ENCODE measurements around the gene GPR25. TPM values are rescaled to one million over a fixed set of nuclear protein-coding genes. Genes with fewer than 3 reads are reported as not detected.

Gene GPR25
- total RNA-seq, 4 donors from 2014 or later = 0.28 TPM; not detected in 3

- Histone ChIP-seq H3K9me3 (no peaks in the 10 kb centered on the region), H3K4me3 (no peak overlapping the region), H3K4me1 (peaks cover 0 to 4% of the 10 kb centered on the region in 2 donors), H3K36me3 (no peaks in the 10 kb centered on the region), H3K27ac (no peak overlapping the region), H3K27me3 (no peaks in the 10 kb centered on the region)
- DNase-seq = no peak
- intact Hi-C loops (cut with DNase I; ENCODE audit: low total_unique reads) = no loop called here
- no peak for TF ChIP-seq POLR2A (IDR thresholded peaks at IDR 0.05)
- TF ChIP-seq CTCF (IDR thresholded peaks at IDR 0.05) = peak; percentile 30 to 54 (median 39)
Measured at GRCh38 chr1:200837931-200838571, 34.7 kb upstream of the GPR25 start.

GRCh38 chr1:200838676-200839445, 33.9 kb upstream of the GPR25 start:
- H3K4me1 ChIP-seq = peaks cover 0 to 4% of the 10 kb centered on the region in 2 donors
- no peaks in the 10 kb centered on the region for H3K27me3 ChIP-seq
- H3K27ac ChIP-seq = no peak overlapping the region
- intact Hi-C loops (cut with DNase I; ENCODE audit: low total_unique reads) = no loop called here
- no peak for DNase-seq
- H3K4me3 ChIP-seq = no peak overlapping the region
- no peak for TF ChIP-seq CTCF (IDR thresholded peaks at IDR 0.05)
- TF ChIP-seq POLR2A (IDR thresholded peaks at IDR 0.05) = no peak
- no peaks in the 10 kb centered on the region for H3K36me3 ChIP-seq
- no peaks in the 10 kb centered on the region for H3K9me3 ChIP-seq

GRCh38 chr1:200845360-200845759, 27.4 kb upstream of the GPR25 start:
- H3K36me3 ChIP-seq = no peaks in the 10 kb centered on the region

GRCh38 chr1:200846398-200846797, 26.4 kb upstream of the GPR25 start:
- Histone ChIP-seq H3K36me3 (no peaks in the 10 kb centered on the region), H3K4me3 (no peak overlapping the region), H3K27me3 (no peaks in the 10 kb centered on the region), H3K27ac (no peak overlapping the region), H3K4me1 (no peaks in the 10 kb centered on the region), H3K9me3 (no peaks in the 10 kb centered on the region)
- no peak for DNase-seq
- TF ChIP-seq CTCF (IDR thresholded peaks at IDR 0.05) (no peak), POLR2A (IDR thresholded peaks at IDR 0.05) (no peak)
- intact Hi-C loops (cut with DNase I; ENCODE audit: low total_unique reads) = no loop called here

More at GRCh38 chr1:200845360-200845759, 27.4 kb upstream of the GPR25 start:
- no peak for DNase-seq
- no peaks in the 10 kb centered on the region for H3K9me3 ChIP-seq
- H3K27me3 ChIP-seq = no peaks in the 10 kb centered on the region
- H3K4me3 ChIP-seq = no peak overlapping the region
- no peak overlapping the region for H3K27ac ChIP-seq
- no peaks in the 10 kb centered on the region for H3K4me1 ChIP-seq
- intact Hi-C loops (cut with DNase I; ENCODE audit: low total_unique reads) = no loop called here
- no peak for TF ChIP-seq POLR2A (IDR thresholded peaks at IDR 0.05)
- no peak for TF ChIP-seq CTCF (IDR thresholded peaks at IDR 0.05)

GRCh38 chr1:200849430-200849829, 23.4 kb upstream of the GPR25 start:
- H3K36me3 ChIP-seq = no peaks in the 10 kb centered on the region

More at GRCh38 chr1:200849430-200849829, 23.4 kb upstream of the GPR25 start:
- no peak overlapping the region for H3K4me3 ChIP-seq
- DNase-seq = no peak
- no peaks in the 10 kb centered on the region for H3K27me3 ChIP-seq
- no peak overlapping the region for H3K27ac ChIP-seq
- H3K9me3 ChIP-seq = no peaks in the 10 kb centered on the region
- H3K4me1 ChIP-seq = no peaks in the 10 kb centered on the region
- TF ChIP-seq CTCF (IDR thresholded peaks at IDR 0.05) (no peak), POLR2A (IDR thresholded peaks at IDR 0.05) (no peak)
- intact Hi-C loops (cut with DNase I; ENCODE audit: low total_unique reads) = no loop called here

Data from uterus (tissue), 4 donors.